A549 (cell line): Measurements from ENCODE around the gene SARDH. TPM values are rescaled to one million over a fixed set of nuclear protein-coding genes. Genes with fewer than 3 reads are reported as not detected.

ENCODE experiments used
- ATAC-seq, 2 experiments: fragments of 200-7000 bp in 1 of 2; fragments of >200 bp in 1 of 2; cut with Nextera tagmentation in 1 of 2; cut with Tn5 transposase in 1 of 2; 3 replicates each; pipeline versions ENCODE4 v1.8.0 to v1.9.1; 2018 to 2020; ENCODE audit warnings: mild to moderate bottlenecking in 1 of 2, moderate library complexity in 1 of 2
- CTCF ChIA-PET: fragments of 300-600 bp; sonication (Branson Sonifier 250); formaldehyde crosslinking; extraction: SDS; loops from one replicate; lab custom pipeline; 2021; ENCODE audit warnings: antibody characterized with exemption, inconsistent platforms; lab: Yijun Ruan, JAX
- POLR2A ChIA-PET: fragments of 350-600 bp; formaldehyde crosslinking; extraction: SDS; loops from one replicate; lab custom pipeline; 2021; ENCODE audit warnings: antibody characterized with exemption, inconsistent platforms; lab: Yijun Ruan, JAX
- DNase-seq, 2 experiments: peaks; one replicate each; pipeline versions ENCODE4 v3.0.0 to v3.0.0-alpha.2; 2011 to 2016; ENCODE audit warnings: low read depth in 1 of 2, low spot score in 1 of 2
- FAIRE-seq: peaks from 2 replicates; lab custom pipeline; 2011; peaks lifted over from hg19 to GRCh38; lab: Jason Lieb, UNC
- H3K27ac ChIP-seq, 2 experiments: fragments of >200 bp; sonication (Bioruptor Twin); formaldehyde crosslinking; 3 replicates each; pipeline ENCODE4 v1.5.1; 2016 to 2017
- H3K4me1 ChIP-seq: fragments of >200 bp; sonication (Bioruptor Twin); formaldehyde crosslinking; 3 replicates; pipeline ENCODE4 v1.6.1; 2016
- H3K4me2 ChIP-seq: fragments of >200 bp; sonication (Bioruptor Twin); formaldehyde crosslinking; 3 replicates; pipeline ENCODE4 v1.6.1; 2016
- H3K4me3 ChIP-seq: fragments of >200 bp; sonication (Bioruptor Twin); formaldehyde crosslinking; 3 replicates; pipeline ENCODE4 v1.5.1; 2016
- H3K9me3 ChIP-seq: fragments of >200 bp; sonication (Bioruptor Twin); formaldehyde crosslinking; 3 replicates; pipeline ENCODE4 v1.6.1; 2016
- CBX2 ChIP-seq: fragments of 200-600 bp; sonication (generic); IDR thresholded peaks from 2 replicates; pipeline ENCODE4 v1.6.1; 2016; ENCODE audit warnings: low read depth, mild to moderate bottlenecking, borderline replicate concordance
- EHMT2 ChIP-seq: fragments of 200-600 bp; sonication (generic); IDR thresholded peaks from 2 replicates; pipeline ENCODE4 v1.6.1; 2016; ENCODE audit warnings: antibody characterized with exemption, low read depth, mild to moderate bottlenecking, moderate library complexity
- FOSB ChIP-seq: fragments of 250-450 bp; sonication (Bioruptor Pico); IDR thresholded peaks from 2 replicates; pipeline ENCODE4 v1.5.0; 2020; ENCODE audit warnings: mild to moderate bottlenecking, moderate library complexity
- FOSL2 ChIP-seq, 2 experiments: fragments of 450-650 bp in 1 of 2; fragments of >200 bp in 1 of 2; sonication (Bioruptor Twin) in 1 of 2; formaldehyde crosslinking; IDR thresholded peaks; 2 replicates each; pipeline versions ENCODE4 v1.5.0 to v1.6.1; 2016 to 2020; ENCODE audit warnings: mild to moderate bottlenecking in 1 of 2, moderate library complexity in 1 of 2
- HOXA7 ChIP-seq: fragments of 250-450 bp; sonication (Bioruptor Pico); IDR thresholded peaks from 2 replicates; pipeline ENCODE4 v1.5.0; 2020; ENCODE audit warnings: mild to moderate bottlenecking, moderate library complexity
- KDM1A ChIP-seq: fragments of 200-600 bp; sonication (generic); IDR thresholded peaks from 2 replicates; pipeline ENCODE4 v1.6.1; 2016; ENCODE audit warnings: low read depth, mild to moderate bottlenecking
- MAFK ChIP-seq: fragments of 450-650 bp; IDR thresholded peaks from 2 replicates; pipeline ENCODE4 v1.6.1; 2014; ENCODE audit not compliant: partially characterized antibody
- POLR2AphosphoS2 ChIP-seq: conservative IDR thresholded peaks from 2 replicates; pipeline ENCODE4 v1.6.1; 2012; ENCODE audit warnings: low read length, improper control_type of control experiment, inconsistent platforms
- RAD21 ChIP-seq, 2 experiments: fragments of >200 bp in 1 of 2; sonication (Bioruptor Twin) in 1 of 2; formaldehyde crosslinking in 1 of 2; IDR thresholded peaks in 1 of 2; conservative IDR thresholded peaks in 1 of 2; 2 replicates in 1 of 2; 3 replicates in 1 of 2; pipeline ENCODE4 v1.6.1; 2012 to 2018; ENCODE audit warnings: inconsistent platforms in 1 of 2
- SMC3 ChIP-seq: fragments of >200 bp; sonication (Bioruptor Twin); formaldehyde crosslinking; IDR thresholded peaks from 3 replicates; pipeline ENCODE4 v1.6.1; 2018; ENCODE audit warnings: inconsistent platforms
- SREBF2 ChIP-seq: fragments of 450-650 bp; IDR thresholded peaks from 2 replicates; pipeline ENCODE4 v1.6.1; 2014; ENCODE audit warnings: mild to moderate bottlenecking, moderate library complexity
- TFCP2L1 ChIP-seq: fragments of 250-450 bp; sonication (Bioruptor Pico); IDR thresholded peaks from 2 replicates; pipeline ENCODE4 v1.5.0; 2021; ENCODE audit warnings: mild to moderate bottlenecking
- WGBS: methylation state at CpG from one replicate; pipeline ENCODE4 v1.1.6; 2017; ENCODE audit errors: missing lambda C conversion rate; 5-methylcytosine and 5-hydroxymethylcytosine counted together
- polyA plus RNA-seq, 4 experiments: library from polyadenylated mRNA; depleted of rRNA in 3 of 4; stranded (reverse); fragments of >200 nt; fragmentation: RNase III in 1 of 4; extraction: RNeasy Plus Mini Kit Qiagen cat#74134 plus additional on column Dnase treatment in 1 of 4; gene quantifications; 2 replicates in 3 of 4; 3 replicates in 1 of 4; pipeline ENCODE4 v1.2.3, GENCODE V29; 2011 to 2017
- TF ChIP-seq, protein P1 (sequence below): fragments of >200 bp; sonication (Bioruptor Twin); formaldehyde crosslinking; IDR thresholded peaks from 3 replicates; pipeline ENCODE4 v1.5.1; 2016
- TF ChIP-seq, protein P2 (sequence below): fragments of 250-450 bp; sonication (Bioruptor Pico); IDR thresholded peaks from 2 replicates; pipeline ENCODE4 v1.5.0; 2020; ENCODE audit warnings: low read depth, mild to moderate bottlenecking, moderate library complexity
- TF ChIP-seq, protein P3 (sequence below): fragments of 450-650 bp; IDR thresholded peaks from 2 replicates; pipeline ENCODE4 v1.6.1; 2014; ENCODE audit warnings: antibody characterized with exemption

The SARDH gene
- polyA plus RNA-seq, 2 of the 4 experiments (the other 2 are of a cell fraction), result 0.08 TPM; not detected in 1

DNA sequence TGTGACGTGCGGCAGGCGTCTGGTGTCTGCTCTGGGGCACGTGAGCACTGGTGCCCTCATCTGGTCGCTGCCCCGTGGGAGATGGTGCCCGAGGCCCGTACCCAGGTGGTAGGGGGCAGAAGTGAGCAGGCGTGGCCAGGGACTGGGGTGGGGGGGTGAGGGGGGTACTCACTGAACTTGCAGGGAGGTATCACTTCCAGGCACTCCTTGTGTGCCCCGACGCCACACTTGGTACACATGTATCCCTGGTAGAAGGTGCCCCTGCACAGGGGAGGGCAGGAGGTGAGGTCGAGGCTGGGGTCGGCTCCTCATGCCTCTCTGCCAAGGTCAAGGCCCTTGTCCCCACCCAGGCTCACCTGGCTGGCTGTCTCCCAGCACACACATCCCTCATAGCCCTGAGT lies 45.2 kb upstream of the SARDH start:
- WGBS, result 83% methylated on average over 13 of the region's 13 CpGs
- CTCF ChIA-PET, result interaction anchor here (1.0 to 18.7 kb wide), 17 partner anchors 9 to 316 kb away, joined by 3 to 348 read pairs (median 9); no protein-coding TSS in a partner anchor
- TF ChIP-seq POLR2AphosphoS2 (no peak), RAD21 (conservative IDR thresholded peaks at IDR 0.05 in 1 of 2, IDR thresholded peaks at IDR 0.05 in 1 of 2) (no peak), FOSL2 (IDR thresholded peaks at IDR 0.05) (no peak), FOSL2 (CRISPR knock-in tag; IDR thresholded peaks at IDR 0.05) (no peak), KDM1A (no peak), TFCP2L1 (CRISPR knock-in tag) (no peak), CBX2 (no peak), FOSB (CRISPR knock-in tag) (no peak), HOXA7 (no peak), EHMT2 (no peak)
- TF ChIP-seq, protein P1, sequence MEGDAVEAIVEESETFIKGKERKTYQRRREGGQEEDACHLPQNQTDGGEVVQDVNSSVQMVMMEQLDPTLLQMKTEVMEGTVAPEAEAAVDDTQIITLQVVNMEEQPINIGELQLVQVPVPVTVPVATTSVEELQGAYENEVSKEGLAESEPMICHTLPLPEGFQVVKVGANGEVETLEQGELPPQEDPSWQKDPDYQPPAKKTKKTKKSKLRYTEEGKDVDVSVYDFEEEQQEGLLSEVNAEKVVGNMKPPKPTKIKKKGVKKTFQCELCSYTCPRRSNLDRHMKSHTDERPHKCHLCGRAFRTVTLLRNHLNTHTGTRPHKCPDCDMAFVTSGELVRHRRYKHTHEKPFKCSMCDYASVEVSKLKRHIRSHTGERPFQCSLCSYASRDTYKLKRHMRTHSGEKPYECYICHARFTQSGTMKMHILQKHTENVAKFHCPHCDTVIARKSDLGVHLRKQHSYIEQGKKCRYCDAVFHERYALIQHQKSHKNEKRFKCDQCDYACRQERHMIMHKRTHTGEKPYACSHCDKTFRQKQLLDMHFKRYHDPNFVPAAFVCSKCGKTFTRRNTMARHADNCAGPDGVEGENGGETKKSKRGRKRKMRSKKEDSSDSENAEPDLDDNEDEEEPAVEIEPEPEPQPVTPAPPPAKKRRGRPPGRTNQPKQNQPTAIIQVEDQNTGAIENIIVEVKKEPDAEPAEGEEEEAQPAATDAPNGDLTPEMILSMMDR, result no peak
- TF ChIP-seq, protein P2, sequence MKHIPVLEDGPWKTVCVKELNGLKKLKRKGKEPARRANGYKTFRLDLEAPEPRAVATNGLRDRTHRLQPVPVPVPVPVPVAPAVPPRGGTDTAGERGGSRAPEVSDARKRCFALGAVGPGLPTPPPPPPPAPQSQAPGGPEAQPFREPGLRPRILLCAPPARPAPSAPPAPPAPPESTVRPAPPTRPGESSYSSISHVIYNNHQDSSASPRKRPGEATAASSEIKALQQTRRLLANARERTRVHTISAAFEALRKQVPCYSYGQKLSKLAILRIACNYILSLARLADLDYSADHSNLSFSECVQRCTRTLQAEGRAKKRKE (CRISPR knock-in tag), result no peak
- TF ChIP-seq, all 56 proteins: peak for 0
- no peak overlapping the region for H3K27ac ChIP-seq
- no peak for DNase-seq
- POLR2A ChIA-PET, result no interaction called here
- H3K9me3 ChIP-seq, result no peaks in the 10 kb centered on the region
- ATAC-seq, result no peak
- H3K4me2 ChIP-seq, result no peak overlapping the region
- FAIRE-seq, result no peak
- H3K4me3 ChIP-seq, result no peak overlapping the region
- H3K4me1 ChIP-seq, result no peaks in the 10 kb centered on the region

DNA sequence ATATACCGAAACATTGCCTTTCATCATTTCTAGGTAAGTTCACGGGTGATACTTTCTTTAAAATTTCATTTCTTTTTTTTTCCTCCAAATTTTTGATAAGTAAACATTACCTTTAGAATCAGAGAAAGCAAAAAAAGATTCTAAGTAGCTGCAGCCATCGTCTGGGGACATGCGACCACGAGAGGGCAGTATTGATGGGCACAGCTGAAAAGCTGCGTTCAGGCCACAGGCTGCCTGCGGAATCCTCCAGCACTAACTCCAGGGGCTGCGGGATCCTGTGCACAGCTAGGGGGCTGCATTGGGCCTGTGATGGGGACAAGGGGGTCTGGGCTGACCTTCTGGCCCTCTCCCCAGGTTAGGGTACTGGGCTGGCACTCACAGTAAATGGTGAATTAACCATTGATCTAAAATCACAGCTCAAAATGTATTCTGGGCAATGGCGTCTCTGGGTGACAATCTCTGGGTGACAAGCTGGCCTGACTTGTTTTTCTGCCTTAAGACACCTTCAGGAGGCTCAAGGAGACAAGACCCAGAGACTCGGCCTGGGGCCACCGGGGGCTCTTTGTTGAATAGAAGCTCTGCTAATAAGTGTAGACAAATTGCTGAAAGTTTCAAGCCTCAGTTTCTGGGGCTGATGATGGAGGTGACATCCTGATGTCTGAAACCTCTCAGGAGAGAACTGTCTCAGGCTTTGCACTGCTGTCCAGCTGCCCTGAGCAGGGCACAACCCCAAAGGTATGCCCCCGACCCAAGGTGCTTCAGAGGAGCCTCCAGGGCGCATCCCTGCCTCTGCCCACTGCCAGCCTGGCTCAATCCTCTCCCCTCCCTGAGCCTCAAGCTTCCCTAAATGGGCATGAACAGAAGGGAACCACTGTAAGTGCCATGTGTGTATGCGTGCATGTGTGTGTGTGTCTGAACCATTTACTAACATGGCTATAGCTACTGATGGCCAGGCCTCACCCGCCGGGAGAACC lies 44.3 kb upstream of the SARDH start:
- Histone ChIP-seq H3K4me2 (no peak overlapping the region), H3K4me1 (no peaks in the 10 kb centered on the region), H3K9me3 (no peaks in the 10 kb centered on the region), H3K27ac (no peak overlapping the region), H3K4me3 (no peak overlapping the region)
- ATAC-seq (peak; percentile 54 to 86; a peak in 5 of 6 replicates), FAIRE-seq (no peak), DNase-seq (peak; percentile 66 to 75)
- 44% methylated on average over 16 of the region's 16 CpGs for WGBS
- ChIA-PET CTCF (interaction anchor here (0.6 to 18.7 kb wide), 51 partner anchors 9 to 443 kb away, joined by 3 to 348 read pairs (median 5); no protein-coding TSS in a partner anchor), POLR2A (interaction anchor here (1.4 kb wide), 1 partner anchor 211 kb away, joined by 9 read pairs; no protein-coding TSS in a partner anchor)
- no peak for TF ChIP-seq SREBF2
- peak; percentile 73 for TF ChIP-seq SMC3
- TF ChIP-seq, protein P1, result peak; percentile 83
- TF ChIP-seq RAD21 (conservative IDR thresholded peaks at IDR 0.05 in 1 of 2, IDR thresholded peaks at IDR 0.05 in 1 of 2), result peak; percentile 66 to 70
- TF ChIP-seq, protein P3, sequence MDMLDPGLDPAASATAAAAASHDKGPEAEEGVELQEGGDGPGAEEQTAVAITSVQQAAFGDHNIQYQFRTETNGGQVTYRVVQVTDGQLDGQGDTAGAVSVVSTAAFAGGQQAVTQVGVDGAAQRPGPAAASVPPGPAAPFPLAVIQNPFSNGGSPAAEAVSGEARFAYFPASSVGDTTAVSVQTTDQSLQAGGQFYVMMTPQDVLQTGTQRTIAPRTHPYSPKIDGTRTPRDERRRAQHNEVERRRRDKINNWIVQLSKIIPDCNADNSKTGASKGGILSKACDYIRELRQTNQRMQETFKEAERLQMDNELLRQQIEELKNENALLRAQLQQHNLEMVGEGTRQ, result no peak
- peak; percentile 63 for TF ChIP-seq MAFK
